GM18873 (cell line): ENCODE results near the gene CALML3.

Experiments
- ATAC-seq: cut with Tn5 transposase; IDR thresholded peaks from one replicate; pipeline ENCODE4 v1.9.1; 2021; ENCODE audit warnings: mild to moderate bottlenecking, moderate library complexity, moderate number of reproducible peaks; ENCODE audit not compliant: unreplicated experiment, low FRiP score

The CALML3 gene

DNA sequence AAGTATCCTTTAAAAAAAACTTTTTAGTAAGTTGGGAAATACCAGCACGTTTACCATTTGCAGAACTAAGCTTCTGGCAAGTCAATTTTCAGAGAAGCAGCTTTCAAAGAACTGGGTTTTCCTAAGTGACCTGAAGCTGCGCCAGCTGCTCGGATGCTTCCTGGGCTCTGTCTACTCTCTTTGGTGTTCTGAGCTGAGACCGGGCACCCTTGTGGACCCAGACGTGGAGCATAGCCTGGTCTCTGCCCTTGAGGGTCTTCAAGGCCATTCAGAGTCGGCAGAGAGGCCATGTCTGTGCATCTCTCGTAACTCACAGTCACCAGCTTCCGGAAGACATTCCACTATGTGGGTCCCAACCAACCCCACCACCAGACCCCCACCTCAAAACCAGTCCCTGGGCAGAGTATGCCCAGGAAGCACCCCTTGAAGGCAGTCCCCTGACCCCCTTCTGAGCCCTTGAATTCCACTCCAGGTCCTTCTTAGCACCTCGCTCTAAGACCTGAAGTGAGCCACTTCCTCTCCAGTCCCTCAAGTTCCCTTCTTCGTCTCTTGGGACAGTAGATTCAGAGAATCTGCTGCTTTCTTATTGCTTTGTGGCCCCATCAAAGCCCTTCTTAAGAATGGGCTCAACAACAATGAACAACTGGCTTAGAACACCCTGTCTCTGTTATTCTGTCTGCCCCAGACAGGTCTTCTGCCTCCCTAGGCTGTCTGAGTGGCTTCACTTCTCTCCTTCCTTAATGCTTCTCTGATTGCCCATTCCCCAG, 33.9 kb upstream of the CALML3 start:
- no peak for ATAC-seq

DNA sequence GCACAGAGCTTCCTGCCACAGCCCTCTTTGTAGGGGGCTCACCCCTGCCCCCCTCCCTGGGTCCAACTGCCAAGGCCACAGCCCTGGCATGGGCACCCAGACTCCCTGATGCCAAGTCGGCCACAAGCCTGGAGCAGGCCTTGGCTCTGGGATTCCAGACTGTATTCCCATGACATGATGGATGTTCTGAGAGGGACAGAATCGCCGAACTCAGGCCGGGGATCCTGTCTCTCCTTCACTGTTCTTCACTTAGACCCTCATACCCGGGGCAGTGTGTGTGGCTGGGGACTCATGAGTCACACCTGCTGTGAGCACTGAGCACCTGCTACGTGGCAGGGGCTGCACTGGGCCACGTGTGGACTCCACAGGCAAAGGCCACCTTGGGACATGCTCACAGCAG, 33.3 kb upstream of the CALML3 start:
- ATAC-seq: no peak

DNA sequence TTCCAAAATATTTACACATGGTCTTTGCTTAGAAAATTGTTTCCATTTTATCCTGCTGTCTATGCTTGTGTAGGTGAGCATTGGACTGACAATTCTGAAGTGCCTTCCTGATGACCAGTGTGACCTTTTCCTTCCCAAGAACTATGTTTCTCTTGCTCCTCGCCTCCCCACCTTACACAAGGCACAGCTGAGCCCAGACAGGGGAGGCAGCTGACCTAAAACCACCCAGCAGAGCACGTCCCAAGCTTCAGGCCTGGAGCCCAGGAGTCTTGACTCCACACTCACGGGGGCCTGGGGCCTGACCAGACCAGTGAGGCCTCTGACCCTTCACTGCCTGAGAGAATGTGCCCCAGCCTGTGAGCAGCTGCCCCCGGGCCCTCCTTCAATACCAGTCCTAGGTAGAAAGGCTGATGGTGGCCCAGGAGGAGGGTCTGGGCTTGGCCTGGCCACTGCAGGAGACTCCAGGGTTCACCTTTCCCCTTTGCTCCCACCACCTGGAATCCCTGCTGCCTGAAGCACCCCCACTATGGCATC, 32.4 kb upstream of the CALML3 start:
- no peak for ATAC-seq

DNA sequence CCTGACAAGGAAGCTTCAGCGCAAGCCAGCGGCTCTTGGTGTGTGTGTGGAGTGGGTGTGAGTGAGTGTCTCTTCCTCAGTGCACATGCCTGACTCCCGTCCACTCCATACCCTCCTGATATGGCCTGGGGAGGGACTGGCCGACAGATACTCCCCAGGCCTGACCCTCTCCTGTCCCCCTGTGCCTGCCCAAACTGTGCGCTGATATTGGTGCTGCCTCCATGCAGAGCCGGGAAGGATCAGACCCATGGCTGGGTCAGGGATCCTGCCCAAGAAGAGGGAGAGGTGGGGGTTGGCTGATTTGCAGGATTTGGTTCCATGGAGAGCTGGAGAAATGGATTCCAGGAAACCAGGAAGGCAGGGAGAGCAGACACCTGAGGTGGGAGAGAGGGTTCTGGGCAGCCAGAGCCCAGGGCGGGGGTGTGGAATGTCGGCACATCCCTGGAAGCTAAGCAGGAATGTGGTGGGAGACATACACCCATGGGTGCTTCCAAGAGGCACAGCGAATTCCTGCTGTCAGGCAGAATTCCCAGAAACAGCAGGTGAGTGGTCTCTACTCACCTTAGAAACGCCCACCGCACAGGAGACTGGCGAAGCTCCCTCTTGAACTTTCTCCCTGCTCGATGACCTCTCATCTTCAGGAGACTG, 31.7 kb upstream of the CALML3 start:
- no peak for ATAC-seq

DNA sequence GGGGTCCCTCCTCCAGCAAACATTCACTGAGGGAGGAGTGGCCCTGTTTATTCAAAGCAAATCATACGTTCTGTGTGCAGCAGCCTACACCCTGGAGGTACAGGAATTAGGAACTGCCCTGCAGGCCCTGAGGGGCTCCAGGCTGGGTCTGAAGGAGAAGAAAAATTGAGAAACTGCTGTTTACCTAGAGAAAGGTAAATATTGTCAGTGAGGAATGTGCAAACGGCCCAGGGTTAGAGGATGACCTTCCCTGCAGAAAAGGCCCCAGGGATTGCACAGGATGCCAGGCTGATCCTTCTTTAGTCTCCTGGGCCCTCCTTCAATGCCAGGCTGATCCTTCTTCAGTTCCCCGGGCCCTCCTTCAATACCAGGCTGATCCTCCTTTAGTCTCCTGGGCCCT, 31.1 kb upstream of the CALML3 start:
- no peak for ATAC-seq

DNA sequence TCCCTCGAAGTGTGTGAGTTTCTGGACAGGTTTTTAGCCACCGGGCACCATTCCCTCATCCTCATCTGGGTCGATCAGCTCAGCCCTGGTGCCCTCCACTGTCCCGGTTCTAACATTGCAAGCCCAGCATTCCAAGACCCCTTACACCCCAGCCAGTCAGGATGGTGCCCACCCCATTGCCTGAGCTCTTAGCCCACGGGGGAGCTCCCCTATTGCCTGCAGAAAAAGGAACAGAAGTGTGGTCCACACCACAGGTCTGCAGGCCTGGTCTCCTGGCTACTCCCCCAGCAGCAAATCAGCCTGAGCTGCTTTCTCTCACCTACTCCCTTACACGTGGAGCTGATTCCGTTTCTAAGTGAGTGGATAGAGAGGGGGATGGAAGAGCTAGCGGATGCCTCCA, 30.1 kb upstream of the CALML3 start:
- no peak for ATAC-seq

DNA sequence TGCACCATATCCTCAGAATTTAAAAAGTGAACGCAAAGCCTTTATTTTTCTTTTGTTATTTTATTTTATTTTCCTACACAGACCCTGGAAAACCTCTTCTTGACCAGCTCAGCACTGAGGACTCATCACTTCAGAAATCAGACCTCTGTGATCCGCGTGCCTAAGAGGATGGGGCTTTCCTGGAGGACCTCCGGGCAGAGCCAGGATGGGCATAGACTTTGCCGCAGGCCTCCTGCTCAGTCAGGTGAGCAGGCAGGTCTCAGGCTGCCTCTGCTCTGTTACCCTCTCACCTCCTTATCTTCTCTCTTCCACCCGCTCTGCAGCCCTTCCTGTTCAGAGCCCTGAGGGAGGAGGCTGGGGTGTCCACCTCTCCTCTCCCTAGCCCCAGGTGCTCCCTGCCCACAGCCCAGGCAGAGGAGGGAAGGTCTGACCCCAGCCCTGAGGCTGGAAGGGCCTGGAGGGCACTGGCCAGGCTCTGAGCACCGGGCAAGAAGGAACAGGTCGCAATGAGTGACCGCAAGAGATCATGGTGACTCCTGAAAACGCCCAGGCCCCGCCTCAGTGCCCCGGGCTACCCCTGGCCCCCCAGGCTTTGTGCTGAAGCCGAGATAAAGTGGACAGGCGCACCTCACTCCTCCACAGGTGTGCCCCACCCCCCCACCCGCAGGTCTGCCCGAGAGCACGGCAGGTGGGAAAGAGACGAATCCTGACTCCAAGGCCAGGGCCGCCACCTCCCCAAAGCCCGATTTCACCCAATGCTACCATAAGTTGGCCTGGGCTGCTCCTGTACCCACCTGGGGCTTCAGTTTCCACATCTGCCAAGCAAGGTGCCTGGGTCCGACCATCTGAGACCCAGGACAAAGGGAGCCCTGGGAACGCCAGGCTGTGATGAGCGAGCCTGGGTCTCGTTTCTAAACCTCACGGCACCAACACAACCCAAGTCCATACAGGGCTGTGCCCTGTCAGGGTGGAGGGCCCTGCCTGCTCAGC, 28.2 kb upstream of the CALML3 start:
- no peak for ATAC-seq

DNA sequence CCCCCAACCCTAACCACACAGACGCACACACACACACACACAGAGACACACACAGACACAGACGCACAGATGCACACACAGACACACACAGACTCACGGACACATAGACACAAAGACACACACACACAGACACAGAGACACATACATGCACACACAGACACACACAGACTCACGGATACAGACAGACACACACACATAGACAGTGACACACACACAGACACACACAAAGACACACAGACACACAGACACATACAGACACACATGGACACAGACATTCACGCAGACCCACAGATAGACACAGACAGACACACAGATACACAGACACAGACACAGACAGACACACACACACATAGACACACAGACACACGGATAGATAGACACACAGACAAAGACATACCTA, 27.5 kb upstream of the CALML3 start:
- ATAC-seq: no peak

DNA sequence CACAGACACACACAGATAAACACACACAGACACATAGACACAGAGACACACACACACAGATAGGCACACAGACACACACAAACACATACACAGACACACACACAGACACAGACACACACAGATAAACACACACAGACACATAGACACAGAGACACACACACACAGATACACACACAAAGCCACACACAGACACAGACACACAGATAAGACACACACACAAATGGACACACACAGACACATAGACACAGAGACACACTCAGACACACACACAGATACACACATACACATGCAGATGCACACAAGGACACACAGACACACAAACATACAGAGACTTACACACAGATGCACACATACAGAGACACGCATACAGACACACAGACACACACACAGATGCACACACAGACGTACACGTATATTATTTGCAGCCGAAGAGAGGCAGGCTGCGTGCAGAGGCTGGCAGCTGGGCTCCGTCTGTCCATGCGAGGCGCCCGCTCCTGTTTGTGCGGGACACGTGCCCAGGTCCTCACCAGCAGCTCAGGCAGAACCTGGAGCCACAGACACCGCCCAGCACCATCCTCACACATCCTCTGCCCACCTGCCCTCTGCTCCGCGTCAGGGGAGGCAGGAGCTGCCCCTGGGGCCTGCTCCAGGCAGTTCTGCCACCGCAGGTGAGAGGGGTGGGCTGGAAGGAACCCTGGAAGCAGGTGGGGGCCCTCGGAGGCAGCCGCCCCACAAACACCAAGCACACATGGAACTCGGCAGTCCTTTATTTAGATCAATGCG, 26.6 kb upstream of the CALML3 start:
- no peak for ATAC-seq

DNA sequence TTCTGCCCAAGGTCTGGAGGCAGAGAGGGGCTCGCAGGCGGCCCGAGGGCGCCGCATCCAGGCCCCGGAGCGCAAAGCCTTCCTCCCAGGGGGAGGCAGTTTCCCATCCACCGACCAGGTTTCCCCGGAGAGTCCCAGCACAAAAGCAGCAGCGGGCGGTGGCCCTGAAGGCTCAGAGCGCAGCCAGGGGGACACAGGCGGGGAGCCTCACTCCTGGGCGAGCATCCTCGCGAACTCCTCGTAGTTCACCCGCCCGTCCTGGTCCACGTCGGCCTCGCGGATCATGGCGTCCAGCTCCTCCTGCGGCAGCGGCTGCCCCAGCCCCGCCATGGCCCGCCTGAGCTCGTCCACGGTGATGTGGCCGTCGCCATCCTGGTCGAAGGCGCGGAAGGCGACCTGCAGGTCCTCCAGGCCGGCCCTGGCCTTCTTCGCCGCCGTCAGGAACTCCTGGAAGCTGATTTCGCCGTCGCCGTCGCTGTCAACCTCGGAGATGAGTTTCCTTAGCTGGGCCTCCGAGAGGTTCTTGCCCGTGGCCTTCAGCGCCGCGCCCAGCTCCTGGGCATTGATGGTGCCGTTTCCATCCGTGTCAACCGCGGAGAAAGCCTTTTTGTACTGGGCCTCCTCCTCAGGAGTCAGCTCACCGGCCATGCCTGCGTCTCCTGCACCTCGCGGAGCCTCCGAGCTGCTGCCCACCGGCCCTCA, 25.8 kb upstream of the CALML3 start:
- no peak for ATAC-seq

DNA sequence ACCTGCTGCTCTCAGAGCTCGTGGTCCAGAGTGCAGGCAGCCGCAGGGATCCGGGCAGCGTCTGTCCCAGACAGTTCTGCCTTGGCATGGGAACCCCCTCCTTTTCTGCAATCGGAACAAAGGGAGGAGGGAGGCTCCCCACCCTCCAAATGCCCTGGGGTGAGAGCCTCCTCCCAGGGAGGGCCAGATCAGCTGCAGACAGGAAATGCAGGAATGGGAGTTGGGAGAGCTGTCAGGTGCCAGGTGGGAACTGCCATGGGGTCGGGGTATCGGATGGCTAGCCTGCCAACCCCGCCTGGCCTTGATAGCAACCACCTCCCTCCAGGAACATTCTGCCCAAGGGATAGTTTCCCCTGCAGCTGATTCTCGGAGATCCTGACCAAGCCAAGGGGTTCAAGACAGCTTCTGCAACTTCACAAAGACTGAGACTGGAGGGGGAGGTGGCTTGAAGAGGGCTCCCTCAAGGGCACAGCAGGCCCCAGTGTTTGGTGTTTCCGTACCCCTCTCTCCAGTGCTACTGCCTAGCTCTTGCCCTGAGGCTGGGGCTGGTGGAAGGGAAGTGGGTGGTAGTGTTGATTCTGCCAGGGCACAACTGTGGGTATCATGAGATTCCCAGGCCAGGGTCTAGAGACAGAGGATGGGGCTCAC, 25.1 kb upstream of the CALML3 start, which contains the start of gene CALML5:
TSS of gene CALML5 (minus strand) at position 78 of the 648 bp plus-strand sequence. CDS start 132 bp downstream, outside the sequence.
- ATAC-seq: no peak

DNA sequence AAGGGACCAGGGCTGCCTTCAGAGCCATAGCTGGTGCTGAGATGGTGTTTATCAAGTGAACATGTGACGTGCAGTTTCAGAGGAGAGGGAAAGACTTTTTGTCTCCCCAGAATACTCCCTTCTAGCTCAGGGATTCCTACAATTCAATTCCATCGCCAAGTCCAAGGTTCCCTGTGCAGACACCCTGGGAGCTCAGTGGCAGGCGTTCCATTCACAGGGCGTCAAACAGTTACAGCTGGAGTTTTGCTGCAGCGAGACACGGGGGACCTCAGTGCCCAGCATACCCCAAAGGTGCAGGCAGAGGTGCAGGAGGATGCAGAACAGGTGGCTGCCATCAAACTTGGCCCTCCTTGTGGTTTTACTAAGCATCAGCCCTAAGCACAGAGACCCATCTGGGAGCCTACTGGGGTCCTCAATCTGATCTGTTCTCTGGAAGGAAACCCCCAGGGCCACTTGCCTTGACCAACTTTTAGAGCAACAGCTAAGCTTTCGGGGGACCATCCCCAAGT, 24.5 kb upstream of the CALML3 start:
- no peak for ATAC-seq

DNA sequence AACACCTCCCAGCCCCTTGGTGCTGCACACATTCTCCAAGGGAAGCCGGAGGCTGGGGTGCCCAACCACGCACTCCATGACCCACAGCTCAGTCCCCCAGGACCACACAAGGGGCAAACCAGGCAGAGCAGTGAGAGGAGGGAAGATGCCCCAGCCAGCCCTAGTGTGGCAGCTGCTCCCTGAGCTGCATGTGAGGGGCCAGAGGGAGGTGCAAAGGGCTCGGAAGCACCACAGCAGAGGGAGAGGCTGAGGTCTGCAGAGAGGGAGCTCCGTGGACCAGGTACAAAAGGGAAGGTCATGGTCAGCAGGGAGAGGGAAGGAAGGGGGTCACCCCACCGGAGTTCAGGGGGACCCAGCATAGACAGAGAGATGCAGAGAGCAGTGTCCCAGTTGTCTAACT, 23.9 kb upstream of the CALML3 start:
- no peak for ATAC-seq

DNA sequence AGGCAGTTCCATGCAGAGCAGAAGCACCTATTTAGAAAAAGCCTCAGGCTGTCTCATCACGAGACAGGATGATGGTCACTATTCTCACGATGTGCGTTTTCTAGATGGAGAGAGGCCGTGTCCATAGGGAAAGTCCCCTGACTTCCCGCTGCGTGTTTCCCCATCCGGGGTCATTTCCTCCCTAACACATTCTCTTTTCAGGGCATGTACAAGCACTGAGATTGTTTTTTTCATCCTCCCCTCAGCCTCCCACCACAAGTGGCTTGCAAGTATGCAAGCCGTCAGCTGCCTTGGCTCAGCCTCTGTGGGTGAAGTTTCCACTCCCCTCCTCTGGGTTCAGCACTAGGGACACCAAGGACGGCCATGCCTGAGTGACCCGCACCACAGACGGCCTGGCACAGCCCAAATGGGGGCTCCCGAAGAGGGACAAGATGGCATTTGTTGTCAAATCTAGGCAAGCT, 22.7 kb upstream of the CALML3 start:
- no peak for ATAC-seq

DNA sequence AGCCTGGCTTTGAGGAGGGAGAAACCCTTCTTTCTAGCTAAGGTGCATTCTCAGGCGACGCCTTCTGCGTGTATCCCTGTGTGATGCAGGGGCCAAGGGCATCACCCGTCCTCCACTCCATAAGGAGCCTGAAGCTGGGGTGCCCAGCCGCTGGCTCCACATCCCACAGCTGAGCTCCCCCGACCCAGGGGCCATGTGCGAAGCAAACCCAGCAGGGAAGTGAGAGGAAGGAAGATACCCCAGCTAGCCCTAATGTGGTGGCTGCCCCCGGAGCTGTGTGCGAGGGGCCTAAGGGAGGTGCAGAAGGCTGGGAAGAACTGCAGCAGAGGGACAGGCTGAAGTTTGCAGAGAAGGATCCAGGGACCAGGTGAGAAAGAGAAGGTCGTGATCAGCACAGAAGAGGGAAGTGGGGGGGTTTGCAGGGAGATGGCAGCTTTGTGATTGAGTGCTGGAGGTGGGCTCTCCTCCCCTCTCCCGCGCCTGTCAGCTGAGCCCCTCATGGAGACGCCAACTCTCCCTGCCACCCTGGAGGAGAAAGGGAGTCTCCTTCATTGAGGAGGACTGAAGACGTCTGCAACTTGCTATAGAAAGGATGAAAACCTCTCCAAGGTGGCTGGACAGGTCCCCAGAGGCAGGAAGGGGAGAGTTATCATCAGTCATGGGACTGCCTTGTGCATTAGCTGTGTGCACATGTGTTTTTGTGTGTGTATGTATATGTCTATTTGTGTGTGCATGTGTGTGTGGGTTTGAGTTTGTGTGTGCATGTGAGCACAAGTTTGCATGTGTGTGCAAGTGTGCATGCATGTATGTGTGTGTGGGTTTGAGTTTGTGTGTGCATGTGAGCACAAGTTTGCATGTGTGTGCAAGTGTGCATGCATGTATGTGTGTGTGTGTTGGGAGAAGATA, 21.9 kb upstream of the CALML3 start:
- no peak for ATAC-seq

DNA sequence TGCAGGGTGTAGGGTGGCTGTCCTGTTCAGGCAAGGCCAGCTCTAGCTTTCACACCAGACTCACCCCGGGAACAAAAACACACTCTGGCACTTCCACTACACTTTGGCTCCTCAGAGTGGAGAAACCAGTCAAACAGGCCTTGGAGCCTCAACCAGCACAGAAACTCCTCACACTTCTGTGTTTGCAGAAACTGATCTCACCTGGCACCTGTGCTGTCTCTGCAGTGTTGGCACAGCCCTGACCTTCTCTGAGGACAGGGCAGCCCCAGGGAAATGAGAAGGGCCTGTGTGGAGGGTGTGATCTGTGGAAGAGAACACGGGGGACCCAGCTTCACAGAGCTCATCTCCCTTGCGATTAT, 21.3 kb upstream of the CALML3 start:
- ATAC-seq: no peak
